ENCODE measurements around the gene DPYD. TPM values are rescaled to one million over a fixed set of nuclear protein-coding genes. Genes with fewer than 3 reads are reported as not detected.

DPYD gene
- total RNA-seq, 1 experiment from 2014 or later: 12.8 TPM

DNA sequence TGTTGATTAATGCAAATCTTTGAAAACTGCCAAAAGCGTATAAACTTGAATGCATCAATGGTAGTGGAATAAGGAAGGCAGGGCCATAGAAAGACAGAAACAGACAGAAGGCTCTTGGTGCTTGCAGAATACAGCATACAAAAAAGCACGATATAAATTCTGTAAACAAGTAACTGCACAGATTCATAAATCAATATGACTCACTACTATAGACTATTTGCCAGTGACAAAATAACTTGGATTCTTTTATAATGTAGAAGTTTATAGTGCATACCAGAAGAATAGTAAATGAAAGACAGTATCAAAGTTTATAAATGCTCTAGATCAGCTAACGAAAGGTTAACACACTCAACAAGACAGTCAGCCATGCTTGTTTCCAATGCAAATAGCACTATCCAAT is 849.7 kb downstream of the DPYD start:
- no peaks in the 10 kb centered on the region for H3K27me3 ChIP-seq (ENCODE audit: low read length)
- peak; percentile 45 for DNase-seq
- no peak overlapping the region for H3K4me3 ChIP-seq (ENCODE audit: low read length)
- peaks cover 13% of the 10 kb centered on the region for H3K4me1 ChIP-seq (ENCODE audit: insufficient read depth, low read length)
- intact Hi-C loops (cut with micrococcal nuclease): loop anchor here (5.0 kb wide), 1 partner anchor 71 kb away; no protein-coding TSS in a partner anchor
- H3K9me3 ChIP-seq (ENCODE audit: low read length): no peaks in the 10 kb centered on the region
- no peaks in the 10 kb centered on the region for H3K9me2 ChIP-seq (replicated peaks; ENCODE audit: low read length)
- no TSS peak for BruUV-seq (replicated peaks)
- H4K20me1 ChIP-seq (ENCODE audit: low read length): no peaks in the 10 kb centered on the region
- no peaks in the 10 kb centered on the region for H3F3A ChIP-seq (ENCODE audit: low read length, unreplicated experiment)
- H3K27ac ChIP-seq (ENCODE audit: low read length): no peak overlapping the region
- peak; percentile 85 for ATAC-seq
- ChIA-PET POLR2A (ENCODE audit: unreplicated experiment) (no interaction called here), CTCF (no interaction called here)
- H2AFZ ChIP-seq (ENCODE audit: low read length): no peak overlapping the region
- no peak for TF ChIP-seq EZH2 (IDR thresholded peaks at IDR 0.05; ENCODE audit: low read length, unreplicated experiment)
- TF ChIP-seq, protein P1, sequence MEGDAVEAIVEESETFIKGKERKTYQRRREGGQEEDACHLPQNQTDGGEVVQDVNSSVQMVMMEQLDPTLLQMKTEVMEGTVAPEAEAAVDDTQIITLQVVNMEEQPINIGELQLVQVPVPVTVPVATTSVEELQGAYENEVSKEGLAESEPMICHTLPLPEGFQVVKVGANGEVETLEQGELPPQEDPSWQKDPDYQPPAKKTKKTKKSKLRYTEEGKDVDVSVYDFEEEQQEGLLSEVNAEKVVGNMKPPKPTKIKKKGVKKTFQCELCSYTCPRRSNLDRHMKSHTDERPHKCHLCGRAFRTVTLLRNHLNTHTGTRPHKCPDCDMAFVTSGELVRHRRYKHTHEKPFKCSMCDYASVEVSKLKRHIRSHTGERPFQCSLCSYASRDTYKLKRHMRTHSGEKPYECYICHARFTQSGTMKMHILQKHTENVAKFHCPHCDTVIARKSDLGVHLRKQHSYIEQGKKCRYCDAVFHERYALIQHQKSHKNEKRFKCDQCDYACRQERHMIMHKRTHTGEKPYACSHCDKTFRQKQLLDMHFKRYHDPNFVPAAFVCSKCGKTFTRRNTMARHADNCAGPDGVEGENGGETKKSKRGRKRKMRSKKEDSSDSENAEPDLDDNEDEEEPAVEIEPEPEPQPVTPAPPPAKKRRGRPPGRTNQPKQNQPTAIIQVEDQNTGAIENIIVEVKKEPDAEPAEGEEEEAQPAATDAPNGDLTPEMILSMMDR (conservative IDR thresholded peaks at IDR 0.05; ENCODE audit: low read depth, low read length): no peak
- TF ChIP-seq EZH2phosphoT487 (IDR thresholded peaks at IDR 0.05; ENCODE audit: borderline replicate concordance, low read length): no peak
- no peak overlapping the region for H3K9ac ChIP-seq (ENCODE audit: low read length)
- H3K4me2 ChIP-seq (ENCODE audit: low read length): peak overlapping the region; percentile 48
- H3K36me3 ChIP-seq (ENCODE audit: low read depth, low read length): no peaks in the 10 kb centered on the region
- H3K79me2 ChIP-seq (ENCODE audit: low read length): no peaks in the 10 kb centered on the region

DNA sequence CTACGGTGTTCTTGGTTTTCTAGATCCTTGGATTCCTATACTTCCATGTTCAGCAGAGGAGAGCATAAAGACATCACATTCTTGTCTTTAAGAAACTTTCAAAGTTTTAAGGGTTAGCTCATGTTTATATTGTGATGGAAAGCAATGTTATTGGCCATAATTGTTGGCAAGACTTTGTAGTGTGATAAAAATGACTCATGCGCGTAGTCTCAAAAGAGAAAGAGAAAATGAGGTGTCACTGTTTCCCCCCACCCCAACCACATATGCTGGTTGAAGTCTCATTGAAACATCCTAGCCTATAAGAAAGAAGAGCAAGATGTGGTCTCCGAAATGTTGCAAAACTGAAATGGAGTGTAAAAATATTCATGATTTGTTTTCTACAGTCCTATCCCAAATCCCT is 850.5 kb downstream of the DPYD start:
- Histone ChIP-seq H3K9me2 (replicated peaks; ENCODE audit: low read length) (no peaks in the 10 kb centered on the region), H3K4me3 (ENCODE audit: low read length) (no peak overlapping the region), H3K36me3 (ENCODE audit: low read depth, low read length) (no peaks in the 10 kb centered on the region), H2AFZ (ENCODE audit: low read length) (no peak overlapping the region), H3K79me2 (ENCODE audit: low read length) (no peaks in the 10 kb centered on the region), H3K9ac (ENCODE audit: low read length) (no peak overlapping the region), H3K4me1 (ENCODE audit: insufficient read depth, low read length) (peaks cover 13% of the 10 kb centered on the region), H3K27ac (ENCODE audit: low read length) (no peak overlapping the region), H3K9me3 (ENCODE audit: low read length) (no peaks in the 10 kb centered on the region), H3F3A (ENCODE audit: low read length, unreplicated experiment) (no peaks in the 10 kb centered on the region), H4K20me1 (ENCODE audit: low read length) (no peaks in the 10 kb centered on the region), H3K4me2 (ENCODE audit: low read length) (peak overlapping the region; percentile 48), H3K27me3 (ENCODE audit: low read length) (no peaks in the 10 kb centered on the region)
- TF ChIP-seq EZH2 (IDR thresholded peaks at IDR 0.05; ENCODE audit: low read length, unreplicated experiment) (no peak), EZH2phosphoT487 (IDR thresholded peaks at IDR 0.05; ENCODE audit: borderline replicate concordance, low read length) (no peak)
- no TSS peak for BruUV-seq (replicated peaks)
- ATAC-seq (no peak), DNase-seq (peak; percentile 18)
- ChIA-PET POLR2A (ENCODE audit: unreplicated experiment) (no interaction called here), CTCF (no interaction called here)
- intact Hi-C loops (cut with micrococcal nuclease): loop anchor here (5.0 kb wide), 1 partner anchor 72 kb away; no protein-coding TSS in a partner anchor

DNA sequence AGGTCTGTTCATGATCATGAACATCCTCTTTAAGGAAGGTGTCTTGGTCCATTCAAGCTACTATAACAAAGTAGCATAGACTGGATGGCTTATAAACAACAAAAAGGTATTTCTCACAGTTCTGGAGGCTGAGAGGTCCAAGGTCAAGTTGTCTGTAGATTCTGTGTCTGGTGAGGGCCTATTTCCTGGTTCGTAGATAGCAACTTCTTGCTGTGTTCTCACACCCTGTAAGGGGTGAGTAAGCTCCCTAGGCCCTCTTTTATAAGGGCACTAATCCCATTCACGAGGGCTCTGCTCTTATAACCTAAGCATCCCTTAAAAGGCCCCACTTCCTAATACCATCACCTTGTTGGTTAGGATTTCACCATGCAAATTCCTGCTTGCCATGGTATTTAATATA is 851.5 kb downstream of the DPYD start:
- Histone ChIP-seq H3K4me1 (ENCODE audit: insufficient read depth, low read length) (peaks cover 13% of the 10 kb centered on the region), H3K79me2 (ENCODE audit: low read length) (no peaks in the 10 kb centered on the region), H3K4me2 (ENCODE audit: low read length) (no peak overlapping the region), H3K4me3 (ENCODE audit: low read length) (no peak overlapping the region), H3K9me2 (replicated peaks; ENCODE audit: low read length) (no peaks in the 10 kb centered on the region), H2AFZ (ENCODE audit: low read length) (no peak overlapping the region), H3K9me3 (ENCODE audit: low read length) (no peaks in the 10 kb centered on the region), H4K20me1 (ENCODE audit: low read length) (no peaks in the 10 kb centered on the region), H3K27ac (ENCODE audit: low read length) (no peak overlapping the region), H3F3A (ENCODE audit: low read length, unreplicated experiment) (no peaks in the 10 kb centered on the region), H3K9ac (ENCODE audit: low read length) (no peak overlapping the region), H3K27me3 (ENCODE audit: low read length) (no peaks in the 10 kb centered on the region), H3K36me3 (ENCODE audit: low read depth, low read length) (no peaks in the 10 kb centered on the region)
- intact Hi-C loops (cut with micrococcal nuclease): no loop called here
- ChIA-PET POLR2A (ENCODE audit: unreplicated experiment) (no interaction called here), CTCF (no interaction called here)
- TF ChIP-seq EZH2phosphoT487 (IDR thresholded peaks at IDR 0.05; ENCODE audit: borderline replicate concordance, low read length) (no peak), EZH2 (IDR thresholded peaks at IDR 0.05; ENCODE audit: low read length, unreplicated experiment) (no peak)
- TF ChIP-seq, protein P1 (conservative IDR thresholded peaks at IDR 0.05; ENCODE audit: low read depth, low read length): no peak
- DNase-seq (no peak), ATAC-seq (no peak)
- BruUV-seq (replicated peaks): no TSS peak

All from PC-3 (cell line).